Left kidney (tissue), 2 donors: ENCODE measurements around the gene ADH1C. TPM values are rescaled to one million over a fixed set of nuclear protein-coding genes. Genes with fewer than 3 reads are reported as not detected.
"Not testable (repeated sequence)": the region's sequence is repeated elsewhere in the genome, so short reads cannot be mapped to it uniquely, and the experiment has no call there.

ENCODE experiments used
- DNase-seq: peaks from one replicate; pipeline ENCODE4 v3.0.0-alpha.2; 2013
- polyA plus RNA-seq: library from polyadenylated mRNA; unstranded; fragments of 120-200 nt; gene quantifications from one replicate; pipeline ENCODE4 v1.2.1, GENCODE V29; 2013; ENCODE audit not compliant: insufficient read length

Gene ADH1C
- polyA plus RNA-seq, 1 donor: 77.4 TPM

DNA sequence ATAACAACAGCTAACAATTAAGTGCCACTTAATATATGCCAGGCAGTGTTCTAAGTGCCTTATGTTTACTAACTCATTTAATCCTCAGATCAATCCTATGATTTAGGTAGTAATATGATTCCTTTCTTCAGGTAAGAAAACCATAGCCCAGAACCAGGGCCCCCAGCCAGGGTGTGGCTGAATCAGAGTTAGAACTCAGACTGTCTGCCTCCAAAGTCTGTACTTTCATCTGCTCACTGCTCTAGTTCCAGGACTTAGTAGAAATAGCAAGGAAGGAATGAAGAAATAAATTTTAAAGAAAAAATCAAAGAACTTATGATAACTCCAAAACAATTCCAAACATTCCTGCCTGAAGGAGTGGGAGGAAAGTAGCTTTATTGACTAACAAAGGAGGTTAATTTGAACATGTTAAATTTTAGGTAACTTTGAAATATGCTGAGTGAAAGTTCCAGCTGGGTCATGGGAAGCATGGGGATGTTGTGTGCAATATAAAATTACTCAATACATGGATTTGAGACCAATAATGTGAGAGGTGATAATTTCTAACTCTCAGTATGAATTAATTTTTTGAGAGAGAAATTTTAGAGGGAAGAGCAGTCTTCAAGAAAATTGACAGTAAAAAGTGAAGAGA, 8.8 kb upstream of the ADH1C start:
- DNase-seq: no peak

DNA sequence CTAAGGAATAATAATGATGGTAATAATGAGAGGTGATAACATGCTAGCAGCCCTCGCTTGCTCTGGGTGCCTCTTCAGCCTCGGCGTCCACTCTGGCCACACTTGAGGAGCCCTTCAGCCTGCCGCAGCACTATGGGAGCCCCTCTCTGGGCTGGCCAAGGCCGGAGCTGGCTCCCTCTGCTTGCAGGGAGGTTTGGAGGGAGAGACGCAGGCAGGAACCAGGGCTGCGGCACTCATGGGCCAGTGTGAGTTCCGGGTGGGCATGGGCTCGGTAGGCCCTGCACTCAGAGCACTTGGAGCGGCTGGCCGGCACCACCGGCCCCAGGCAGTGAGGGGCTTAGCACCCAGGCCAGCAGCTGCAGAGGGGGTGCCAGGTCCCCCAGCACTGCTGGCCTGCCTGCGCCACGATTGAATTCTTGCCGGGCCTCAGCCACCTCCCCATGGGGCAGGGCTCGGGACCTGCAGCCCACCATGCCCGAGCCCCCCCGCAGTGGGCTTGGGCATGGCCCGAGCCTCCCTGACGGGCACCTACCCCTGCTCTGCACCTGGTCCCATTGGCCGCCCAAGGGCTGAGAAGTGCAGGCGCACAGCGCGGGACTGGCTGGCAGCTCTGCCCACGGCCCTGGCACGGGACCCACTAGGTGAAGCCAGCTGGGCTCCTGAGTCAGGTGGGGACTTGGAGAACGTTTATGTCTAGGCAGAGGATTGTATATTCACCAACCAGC, 7.1 kb upstream of the ADH1C start:
- DNase-seq: no peak

DNA sequence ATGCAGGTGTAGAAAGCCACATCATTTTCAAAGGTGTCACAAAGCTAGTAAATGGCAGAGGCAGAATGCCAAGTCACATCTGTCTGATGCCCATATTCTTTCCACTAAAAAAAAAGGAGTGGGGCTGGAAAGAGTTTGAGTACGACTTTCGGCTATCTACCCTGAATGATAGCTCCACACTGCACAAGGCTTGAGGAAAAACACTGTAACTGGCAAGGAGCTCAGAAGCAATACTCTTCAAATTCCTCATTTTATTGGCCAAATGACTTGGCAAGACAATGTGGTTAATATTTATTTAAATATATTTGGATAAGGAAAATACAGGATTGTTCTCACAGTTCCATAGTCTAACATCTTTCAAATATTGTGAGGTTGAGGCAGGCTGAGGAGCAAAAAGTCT, 5.4 kb upstream of the ADH1C start:
- DNase-seq: no peak

DNA sequence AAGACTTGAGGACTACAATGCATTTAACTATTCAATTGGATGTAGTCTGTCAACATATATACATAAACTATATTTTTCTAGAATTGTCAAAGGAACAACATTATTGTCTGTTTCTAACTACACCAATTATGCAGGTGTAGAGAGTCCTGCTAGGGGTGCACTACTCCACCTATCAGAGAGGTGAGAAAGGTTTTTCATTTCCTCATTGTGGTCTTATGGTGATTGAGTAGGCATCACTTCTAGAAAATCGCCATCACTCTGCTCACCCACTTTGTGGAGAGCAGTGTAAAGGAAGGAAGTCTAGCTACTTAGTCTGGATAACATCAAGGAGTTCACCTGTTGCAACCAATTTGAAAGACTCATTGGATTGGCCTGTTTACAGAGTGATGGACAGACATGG, 4.4 kb upstream of the ADH1C start:
- no peak for DNase-seq

DNA sequence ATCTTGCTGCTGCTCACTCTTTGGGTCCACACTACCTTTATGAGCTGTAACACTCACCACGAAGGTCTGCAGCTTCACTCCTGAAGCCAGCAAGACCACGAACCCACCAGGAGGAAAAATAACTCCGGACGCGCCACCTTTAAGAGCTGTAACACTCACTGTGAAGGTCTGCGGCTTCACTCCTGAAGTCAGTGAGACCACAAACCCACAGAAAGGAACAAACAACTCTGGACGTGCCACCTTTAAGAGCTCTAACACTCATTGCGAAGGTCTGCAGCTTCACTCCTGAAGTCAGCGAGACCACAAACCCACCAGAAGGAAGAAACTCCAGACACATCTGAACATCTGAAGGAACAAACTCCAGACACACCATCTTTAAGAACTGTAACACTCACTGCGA, 3.6 kb upstream of the ADH1C start:
- not testable (repeated sequence) for DNase-seq

DNA sequence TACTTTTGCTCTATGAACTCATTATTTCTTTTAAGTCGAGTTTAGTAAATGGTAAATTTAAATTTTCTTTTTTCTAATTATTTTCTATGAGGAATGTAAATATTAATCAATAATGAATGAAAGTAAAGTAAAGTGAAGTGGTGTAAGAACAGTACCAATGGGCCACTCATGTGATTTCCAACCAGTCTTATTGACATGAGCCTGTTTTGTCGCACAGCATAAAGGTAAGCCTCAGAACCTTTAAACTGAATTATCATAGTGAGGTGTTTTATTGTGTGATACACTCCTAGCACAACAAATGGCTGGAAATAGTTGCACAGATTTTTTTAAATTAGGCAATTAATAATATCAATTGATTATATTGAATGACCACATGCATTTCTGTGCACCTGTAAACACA, 1.1 kb downstream of the ADH1C start:
- no peak for DNase-seq

DNA sequence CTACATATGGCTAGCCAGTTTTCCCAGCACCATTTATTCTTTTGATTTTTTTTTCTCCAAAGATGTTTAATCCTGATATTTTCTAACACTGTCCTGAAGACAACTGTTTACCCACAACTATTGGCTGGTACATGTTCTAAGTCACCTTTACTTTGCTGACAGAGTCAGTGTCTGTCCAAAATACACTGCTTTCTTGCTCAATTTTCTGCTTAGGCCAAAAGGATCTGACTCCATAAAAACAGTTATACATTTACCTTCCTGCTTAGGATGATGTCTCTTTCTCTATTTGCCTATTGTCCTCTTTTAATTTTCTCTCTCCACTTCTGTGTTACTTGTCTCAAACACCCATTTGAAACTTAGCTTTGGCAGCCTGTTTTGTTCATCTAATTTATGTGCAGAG, 3.2 kb downstream of the ADH1C start:
- DNase-seq: no peak

DNA sequence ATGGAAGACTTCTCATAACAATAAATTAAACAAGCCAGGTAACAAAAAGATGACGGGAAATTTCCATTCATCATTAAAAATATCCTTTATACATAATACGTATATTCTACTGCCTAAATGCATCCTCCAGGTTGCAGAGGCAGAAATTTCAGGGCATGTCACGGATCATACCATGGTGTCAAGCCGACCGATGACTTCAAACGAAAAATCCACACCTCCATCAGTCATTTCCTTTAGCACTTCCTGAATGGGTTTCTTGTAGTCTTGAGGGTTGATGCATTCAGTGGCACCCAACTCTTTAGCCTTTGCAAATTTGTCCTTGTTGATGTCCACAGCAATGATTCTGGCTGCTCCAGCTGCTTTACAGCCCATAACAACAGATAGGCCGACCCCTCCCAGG, 9.9 kb downstream of the ADH1C start:
- DNase-seq: not testable (repeated sequence)

DNA sequence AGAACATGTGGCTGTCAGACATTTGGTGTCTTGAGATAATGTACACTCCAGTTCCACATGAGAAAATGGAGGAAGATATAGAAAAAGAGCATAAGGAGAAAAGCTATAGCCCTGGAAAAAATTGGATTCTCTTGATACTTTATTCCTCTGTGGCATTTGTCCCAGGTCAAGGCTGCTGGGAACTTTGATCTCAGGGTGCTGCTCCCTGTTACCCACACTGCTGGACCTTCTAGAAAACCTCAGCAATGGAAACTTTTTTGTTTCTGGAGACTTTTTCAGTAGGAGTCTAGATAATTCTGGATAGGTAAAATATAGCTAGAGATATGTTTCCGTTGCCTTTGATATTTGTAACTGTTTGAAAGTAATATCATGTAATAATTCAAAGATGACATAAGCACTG, 11.1 kb downstream of the ADH1C start:
- DNase-seq: no peak

DNA sequence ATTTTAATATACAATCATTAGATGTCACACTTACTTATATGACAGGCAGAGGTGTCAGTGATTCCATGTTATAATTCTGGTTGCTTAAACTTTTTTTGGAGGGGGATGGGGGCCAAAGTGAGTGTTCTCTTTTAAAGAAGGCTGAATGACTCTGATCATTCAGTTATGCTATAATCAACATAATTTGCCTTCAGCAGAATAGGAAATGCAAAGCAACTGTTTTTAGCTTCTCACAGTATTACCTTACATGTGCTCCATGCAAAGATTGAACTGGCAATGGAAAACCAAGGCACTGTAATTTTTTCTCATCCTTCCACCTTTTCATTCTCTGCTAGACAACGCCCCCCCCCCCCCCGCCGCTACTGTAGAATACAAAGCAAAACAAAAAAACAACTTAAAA, 13.4 kb downstream of the ADH1C start:
- no peak for DNase-seq

DNA sequence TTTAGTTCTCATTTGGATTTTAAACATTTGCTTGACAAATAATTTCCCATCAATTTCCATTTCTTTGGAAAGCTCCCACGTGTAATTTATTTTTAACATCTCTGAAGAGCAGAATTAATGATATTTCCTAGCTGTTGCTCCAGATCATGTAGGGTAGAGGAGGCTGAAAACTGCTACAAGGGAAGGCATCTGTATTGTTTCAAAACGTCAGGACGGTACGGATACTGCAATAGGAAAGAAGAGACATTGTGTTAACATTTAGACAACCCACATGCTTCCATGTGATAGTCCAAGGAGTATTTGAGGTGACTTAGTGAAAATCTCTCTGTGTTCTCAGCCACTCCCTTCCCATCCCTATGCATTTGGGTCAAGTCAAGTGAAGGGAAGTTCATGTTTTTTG, 16.0 kb downstream of the ADH1C start:
- no peak for DNase-seq

DNA sequence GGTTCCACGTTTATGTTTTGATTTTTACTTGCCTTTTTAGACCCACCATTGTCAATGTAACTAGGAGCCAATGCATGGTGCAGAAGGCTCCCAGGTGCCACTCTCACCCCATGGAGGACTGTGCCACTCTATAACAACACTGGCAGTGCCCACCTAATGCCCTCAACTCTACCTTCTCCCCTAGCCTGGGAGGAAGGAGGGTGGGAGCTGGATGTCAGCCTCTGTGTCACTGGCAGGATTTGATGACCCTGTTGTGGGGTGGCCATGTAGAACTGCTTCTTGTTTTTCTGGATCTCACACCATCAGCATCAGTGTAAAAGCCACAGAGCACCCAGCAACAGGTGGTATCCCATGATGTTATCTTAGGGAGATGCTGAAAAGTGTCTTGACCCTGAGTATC, 17.7 kb downstream of the ADH1C start:
- no peak for DNase-seq

DNA sequence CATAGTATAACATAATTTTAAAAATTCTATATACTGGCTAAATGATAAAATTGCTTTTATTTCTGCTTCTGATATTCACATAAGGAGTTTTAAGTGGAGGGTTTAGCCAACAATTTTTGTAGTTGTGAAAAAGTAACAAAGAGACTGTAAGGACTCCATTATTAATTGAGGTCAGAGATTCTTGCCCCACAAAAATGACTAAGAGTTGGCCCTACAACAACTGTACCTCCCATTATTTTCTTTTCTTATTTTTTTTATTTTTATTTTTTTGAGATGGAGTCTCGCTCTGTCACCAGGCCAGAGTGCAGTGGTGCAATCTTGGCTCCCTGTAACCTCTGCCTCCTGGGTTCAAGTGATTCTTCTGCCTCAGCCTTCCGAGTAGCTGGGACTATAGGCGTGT, 21.9 kb downstream of the ADH1C start:
- DNase-seq: no peak

DNA sequence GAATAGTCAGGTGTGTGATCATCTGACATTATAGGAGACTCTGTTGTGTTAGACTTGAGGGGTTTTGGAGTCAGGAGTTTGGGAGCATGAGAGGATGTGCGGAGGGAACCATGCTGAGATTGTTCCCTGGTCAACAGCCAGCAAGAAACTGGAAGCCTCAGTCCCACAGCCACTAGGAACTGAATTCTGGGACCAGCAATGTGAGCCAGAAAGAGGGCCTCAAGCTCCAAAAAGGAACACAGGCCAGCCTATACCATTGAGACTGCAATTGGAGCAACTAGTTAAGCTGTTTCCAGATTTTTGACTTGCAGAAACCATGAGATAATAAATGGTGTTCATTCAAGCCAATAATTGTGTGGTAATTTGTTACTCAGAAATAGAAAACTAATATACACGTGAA, 22.7 kb downstream of the ADH1C start:
- DNase-seq: no peak

DNA sequence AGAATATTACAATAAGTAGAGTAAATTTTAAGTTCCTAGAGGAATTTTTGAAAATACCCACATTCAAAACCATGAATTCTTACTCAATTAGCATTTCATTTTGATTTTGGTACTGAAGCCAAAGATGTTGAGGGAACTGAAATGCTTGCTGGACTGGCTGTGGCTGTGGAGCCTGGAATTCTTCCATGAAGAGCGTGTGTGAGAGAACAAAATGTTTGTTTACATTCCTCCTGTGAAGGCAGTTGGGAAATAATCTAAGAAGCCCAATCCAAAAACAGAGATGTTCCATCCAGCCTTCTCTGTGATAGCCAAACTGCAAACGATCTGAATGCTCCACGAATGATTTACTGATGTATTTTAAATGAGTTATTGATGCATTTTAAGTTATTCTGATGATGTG, 27.6 kb downstream of the ADH1C start:
- peak; percentile 20 for DNase-seq

DNA sequence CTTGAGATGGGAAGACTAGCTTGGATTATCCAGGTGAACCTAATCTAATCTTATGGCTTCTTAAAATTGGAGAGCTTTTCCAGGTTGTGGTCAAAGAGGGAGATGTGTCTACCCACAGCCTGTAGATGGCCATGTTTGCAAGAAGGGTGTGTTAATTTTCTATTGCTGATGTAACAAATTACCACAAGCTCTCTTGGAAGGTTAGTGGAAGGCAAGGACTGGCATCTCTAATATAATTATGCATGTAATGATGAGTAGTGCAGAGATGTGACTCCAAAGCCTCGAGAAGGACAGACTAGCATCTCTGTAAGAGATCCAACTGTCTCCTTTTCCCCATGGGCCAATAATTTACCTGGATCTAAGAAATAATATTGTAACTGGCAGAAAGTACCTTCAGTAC, 28.2 kb downstream of the ADH1C start:
- DNase-seq: no peak

DNA sequence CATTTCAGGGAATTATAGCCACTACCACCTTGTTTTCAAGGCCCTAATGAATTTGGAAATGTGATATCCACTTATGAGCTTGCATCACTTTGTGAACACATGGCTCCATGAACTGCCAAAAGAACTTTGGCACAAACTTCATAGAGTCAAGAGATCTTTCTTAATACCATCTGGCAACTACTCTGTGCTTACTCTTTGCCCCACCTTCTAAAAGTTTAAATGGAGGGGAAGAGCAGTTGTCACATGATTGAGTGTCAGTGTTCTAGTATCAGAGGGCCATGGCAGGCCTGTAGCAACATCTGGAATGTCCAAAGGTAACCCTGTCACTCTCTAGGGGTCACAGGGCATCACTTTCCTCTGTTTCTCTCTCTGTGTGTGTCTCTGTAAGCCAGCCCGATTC, 28.8 kb downstream of the ADH1C start:
- no peak for DNase-seq

DNA sequence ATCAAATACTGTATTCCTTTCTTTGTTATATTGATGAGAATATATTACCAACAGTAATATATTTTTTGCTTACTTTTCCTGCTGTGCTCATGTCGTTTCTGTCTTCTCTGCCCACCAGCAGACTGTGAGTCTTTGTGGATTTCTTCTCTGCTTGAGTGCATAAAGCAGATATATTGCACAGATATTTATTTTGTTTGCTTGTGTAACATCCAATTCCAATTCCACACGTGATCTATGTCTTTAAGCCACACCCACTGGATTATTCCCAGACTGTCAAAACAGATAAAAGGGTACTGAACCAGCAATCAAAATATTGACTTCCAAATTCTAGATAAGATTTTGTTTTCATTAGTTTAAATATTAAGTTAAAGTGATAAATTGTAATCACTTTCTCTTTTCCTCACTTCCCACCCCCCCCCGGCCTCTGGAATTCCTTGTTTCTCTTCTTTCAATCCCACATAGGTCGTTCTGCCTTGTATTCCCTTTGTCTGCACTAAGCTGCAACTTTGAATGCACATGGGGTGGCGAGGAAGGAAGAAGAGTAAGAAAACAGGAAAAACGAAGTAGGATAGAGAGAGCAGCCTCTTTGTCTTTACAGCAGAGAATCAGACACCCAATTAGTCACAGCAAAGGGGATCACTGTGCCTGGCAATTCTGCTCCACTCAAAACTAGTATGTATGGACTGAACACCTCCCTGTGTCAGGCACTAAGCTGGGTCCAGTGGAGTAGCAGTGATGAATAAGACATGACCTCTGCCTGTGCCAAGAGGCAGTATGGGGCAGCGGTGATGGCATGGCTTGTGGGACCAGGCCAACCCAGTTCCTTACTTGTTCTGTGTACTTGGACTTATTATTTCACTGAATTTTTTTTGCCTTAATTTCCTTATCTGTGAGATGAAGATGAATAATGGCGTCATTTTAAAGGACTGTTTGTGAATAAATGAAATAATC, 31.0 kb downstream of the ADH1C start, which contains the start of gene ADH1B:
Gene ADH1B, minus strand, starts transcription at position 161 of the 951 bp plus-strand sequence. Its CDS starts 70 bp downstream, at position 91.
- DNase-seq: no peak

DNA sequence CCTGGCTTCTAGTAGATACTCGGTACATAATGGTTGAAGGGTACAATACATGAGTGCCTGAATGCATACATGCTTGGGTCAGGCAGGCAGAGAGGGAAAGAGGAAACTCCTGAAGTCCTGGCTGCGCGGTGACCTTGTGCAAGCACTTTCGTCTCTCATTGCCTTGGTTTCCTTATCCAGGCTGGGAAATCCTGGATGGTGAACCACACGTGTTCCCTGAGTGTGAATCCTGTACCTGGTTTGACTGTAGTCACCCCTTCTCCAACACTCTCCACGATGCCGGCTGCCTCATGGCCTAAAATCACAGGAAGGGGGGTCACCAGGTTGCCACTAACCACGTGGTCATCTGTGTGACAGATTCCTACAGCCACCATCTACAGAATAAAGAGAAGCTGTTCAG, 34.7 kb downstream of the ADH1C start:
- not testable (repeated sequence) for DNase-seq

DNA sequence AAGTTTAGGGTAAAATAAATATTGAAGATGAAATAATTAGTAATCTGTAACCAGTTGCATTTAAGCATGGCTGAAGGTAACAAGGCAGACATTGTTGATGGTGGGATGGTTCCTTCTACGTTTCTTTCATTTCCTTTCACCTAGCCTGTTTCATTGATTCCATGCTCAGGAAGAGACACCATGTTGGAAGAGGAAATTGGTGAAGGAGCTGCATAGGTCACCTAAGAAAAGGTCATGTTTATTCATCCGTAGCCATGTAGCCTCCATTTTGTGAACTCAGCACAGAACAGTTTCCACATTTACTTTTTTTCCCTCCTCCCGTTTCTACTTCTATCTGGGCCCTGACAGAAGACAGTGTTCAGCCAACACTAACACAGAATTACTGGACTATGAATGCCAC, 35.2 kb downstream of the ADH1C start:
- DNase-seq: no peak

DNA sequence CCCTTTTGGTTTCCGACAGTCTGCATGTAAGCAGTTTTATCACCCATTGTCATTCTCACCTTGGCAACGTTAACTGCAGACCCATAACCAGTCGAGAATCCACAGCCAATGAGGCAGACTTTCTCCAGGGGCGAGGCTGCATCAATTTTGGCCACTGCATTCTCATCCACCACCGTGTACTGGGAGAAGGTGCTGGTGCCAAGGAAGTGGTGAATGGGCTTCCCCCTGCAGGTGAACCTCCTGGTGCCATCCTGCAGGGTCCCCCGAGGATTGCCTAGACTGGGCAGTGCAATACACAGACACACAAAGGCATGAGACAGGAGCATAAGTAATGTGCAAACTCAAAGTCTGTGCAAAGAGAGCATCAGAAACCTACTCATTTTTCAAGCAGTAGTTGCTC, 36.7 kb downstream of the ADH1C start:
- no peak for DNase-seq

DNA sequence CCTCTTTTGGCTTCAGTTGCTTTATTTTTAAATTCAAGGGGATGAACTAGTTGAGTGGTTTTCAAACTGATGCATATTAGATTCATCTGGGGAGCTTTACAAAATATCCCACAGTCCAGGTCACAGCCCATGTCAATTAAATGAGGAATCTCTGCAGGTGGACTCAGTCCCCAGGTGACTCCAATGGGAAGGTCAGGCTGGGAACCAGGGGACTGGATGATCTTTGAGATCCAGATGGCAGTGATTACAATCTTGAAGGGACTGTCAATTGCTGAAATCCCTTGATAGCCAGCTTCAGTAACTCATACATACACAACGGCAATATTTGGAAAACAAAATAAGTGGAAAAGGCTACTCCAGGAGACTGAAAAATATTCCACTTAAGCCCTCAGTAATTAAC, 38.3 kb downstream of the ADH1C start:
- DNase-seq: no peak

DNA sequence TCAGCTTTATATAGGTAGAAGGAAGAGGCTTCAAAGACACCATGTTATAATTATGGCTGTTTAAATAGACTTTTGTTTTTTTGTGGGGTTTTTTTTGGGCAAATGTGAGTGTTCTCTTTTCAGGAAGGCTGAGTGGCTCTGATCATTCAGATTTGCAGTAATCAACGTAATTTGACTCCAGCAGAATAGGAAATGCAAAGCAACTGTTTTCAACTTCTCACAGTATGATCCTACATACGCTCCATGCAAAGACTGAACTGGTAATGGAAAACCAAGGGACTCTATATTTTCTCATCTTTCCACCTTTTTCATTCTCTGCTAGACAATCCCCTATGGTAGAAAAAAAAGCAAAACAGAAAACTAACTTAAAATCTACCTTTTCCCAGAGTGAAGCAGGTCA, 42.2 kb downstream of the ADH1C start:
- no peak for DNase-seq
